RWPE2 (cell line): Measurements from ENCODE around the gene PPP2R2D.

Source experiments
- ATAC-seq: fragments of 200-7000 bp; cut with Tn5 transposase; 3 replicates; pipeline ENCODE4 v1.9.1; 2021; ENCODE audit warnings: low read depth
- DNase-seq: peaks from one replicate; pipeline ENCODE4 v3.0.0-alpha.2; 2020; ENCODE audit warnings: low spot score
- H3K27ac ChIP-seq: fragments of 450-650 bp; 2 replicates; pipeline ENCODE4 v1.5.1; 2017; ENCODE audit warnings: mild to moderate bottlenecking; ENCODE audit not compliant: poor library complexity, severe bottlenecking
- H3K27me3 ChIP-seq: fragments of 250-450 bp; sonication (Bioruptor Pico); 2 replicates; pipeline ENCODE4 v1.5.1; 2021; ENCODE audit warnings: mild to moderate bottlenecking, moderate library complexity; ENCODE audit not compliant: insufficient read depth, poor library complexity, severe bottlenecking
- H3K36me3 ChIP-seq: fragments of 250-450 bp; sonication (Bioruptor Pico); 2 replicates; pipeline ENCODE4 v1.5.1; 2020; ENCODE audit warnings: low read depth, mild to moderate bottlenecking, moderate library complexity
- H3K4me1 ChIP-seq: fragments of 250-450 bp; sonication (Bioruptor Pico); 2 replicates; pipeline ENCODE4 v1.5.1; 2021; ENCODE audit warnings: mild to moderate bottlenecking, moderate library complexity; ENCODE audit not compliant: insufficient read depth, poor library complexity, severe bottlenecking
- H3K4me3 ChIP-seq: fragments of 250-450 bp; sonication (Bioruptor Pico); 2 replicates; pipeline ENCODE4 v1.5.1; 2021; ENCODE audit warnings: mild to moderate bottlenecking, moderate library complexity; ENCODE audit not compliant: severe bottlenecking
- H3K9me3 ChIP-seq: fragments of 250-450 bp; sonication (Bioruptor Pico); 2 replicates; pipeline ENCODE4 v1.5.1; 2021; ENCODE audit warnings: mild to moderate bottlenecking, moderate library complexity; ENCODE audit not compliant: severe bottlenecking
- TF ChIP-seq, protein P1 (sequence below): fragments of 450-650 bp; IDR thresholded peaks from one replicate; pipeline ENCODE4 v1.5.1; 2017; ENCODE audit warnings: mild to moderate bottlenecking, moderate library complexity; ENCODE audit not compliant: poor library complexity, severe bottlenecking

The PPP2R2D gene

DNA sequence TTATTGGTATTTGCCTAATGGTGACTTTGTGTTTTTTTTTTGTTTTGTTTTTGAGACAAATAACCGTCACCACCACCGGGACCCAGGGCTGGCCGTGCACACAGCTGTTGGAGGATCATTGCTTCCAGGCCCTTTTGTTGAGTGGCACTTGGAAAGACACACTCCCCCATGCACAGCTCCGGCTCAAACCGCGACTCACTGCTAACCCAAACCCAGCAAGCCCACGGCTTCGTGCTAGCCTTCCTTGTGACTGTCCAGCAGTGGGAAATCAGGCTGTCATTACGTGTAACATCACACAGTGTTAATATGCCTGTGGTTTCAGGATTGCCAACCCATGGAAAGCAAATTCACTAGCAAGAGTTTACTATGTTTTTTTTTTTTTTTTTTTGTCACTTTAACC lies 63.5 kb downstream of the PPP2R2D start:
- H3K36me3 ChIP-seq, result peaks cover 38% of the 10 kb centered on the region
- no peak for DNase-seq
- no peaks in the 10 kb centered on the region for H3K27me3 ChIP-seq
- TF ChIP-seq, protein P1, sequence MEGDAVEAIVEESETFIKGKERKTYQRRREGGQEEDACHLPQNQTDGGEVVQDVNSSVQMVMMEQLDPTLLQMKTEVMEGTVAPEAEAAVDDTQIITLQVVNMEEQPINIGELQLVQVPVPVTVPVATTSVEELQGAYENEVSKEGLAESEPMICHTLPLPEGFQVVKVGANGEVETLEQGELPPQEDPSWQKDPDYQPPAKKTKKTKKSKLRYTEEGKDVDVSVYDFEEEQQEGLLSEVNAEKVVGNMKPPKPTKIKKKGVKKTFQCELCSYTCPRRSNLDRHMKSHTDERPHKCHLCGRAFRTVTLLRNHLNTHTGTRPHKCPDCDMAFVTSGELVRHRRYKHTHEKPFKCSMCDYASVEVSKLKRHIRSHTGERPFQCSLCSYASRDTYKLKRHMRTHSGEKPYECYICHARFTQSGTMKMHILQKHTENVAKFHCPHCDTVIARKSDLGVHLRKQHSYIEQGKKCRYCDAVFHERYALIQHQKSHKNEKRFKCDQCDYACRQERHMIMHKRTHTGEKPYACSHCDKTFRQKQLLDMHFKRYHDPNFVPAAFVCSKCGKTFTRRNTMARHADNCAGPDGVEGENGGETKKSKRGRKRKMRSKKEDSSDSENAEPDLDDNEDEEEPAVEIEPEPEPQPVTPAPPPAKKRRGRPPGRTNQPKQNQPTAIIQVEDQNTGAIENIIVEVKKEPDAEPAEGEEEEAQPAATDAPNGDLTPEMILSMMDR, result no peak
- no peaks in the 10 kb centered on the region for H3K9me3 ChIP-seq
- H3K4me3 ChIP-seq, result no peak overlapping the region
- H3K4me1 ChIP-seq, result no peaks in the 10 kb centered on the region
- ATAC-seq, result no peak
- H3K27ac ChIP-seq, result no peak overlapping the region

DNA sequence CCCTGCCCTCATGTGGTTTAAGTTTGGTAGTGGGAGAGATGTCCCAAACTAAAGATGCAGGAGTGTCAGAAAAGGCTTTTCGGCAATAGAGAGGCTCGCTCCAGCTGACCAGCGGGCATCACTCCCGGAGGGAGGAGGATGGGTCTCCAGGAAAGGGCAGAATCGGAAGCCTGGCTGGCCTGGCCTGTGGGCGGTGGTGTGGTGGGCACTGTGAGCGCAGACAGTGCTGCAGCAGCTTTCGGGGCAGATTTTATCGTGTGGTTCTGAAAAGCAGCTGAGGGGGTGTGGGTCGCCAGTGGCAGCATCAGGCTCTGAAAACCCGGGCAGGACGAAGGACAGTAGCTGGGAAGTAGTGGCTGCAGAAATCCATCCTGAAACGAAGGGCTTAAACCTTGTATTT lies 68.1 kb downstream of the PPP2R2D start:
- peaks cover 78% of the 10 kb centered on the region for H3K36me3 ChIP-seq

DNA sequence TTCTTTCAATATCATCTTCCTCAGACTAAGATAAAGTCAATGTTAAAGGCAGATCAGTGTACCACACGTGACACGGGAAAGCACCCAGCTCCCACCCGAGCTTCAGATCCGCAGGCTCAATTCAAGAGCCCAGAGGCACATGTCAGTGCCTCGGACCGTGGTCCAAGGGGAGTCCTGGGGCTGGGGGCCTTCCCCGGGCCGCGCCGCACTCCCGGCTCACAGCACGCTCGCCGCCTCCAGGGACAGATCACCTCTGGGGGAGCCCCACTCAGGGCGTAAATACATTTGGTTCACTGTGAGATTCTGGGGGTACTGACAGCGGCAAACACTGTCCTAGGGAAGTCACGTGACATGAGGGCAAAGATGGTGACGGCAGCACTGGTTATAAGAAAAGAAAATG lies 70.1 kb downstream of the PPP2R2D start:
- H3K36me3 ChIP-seq, result peaks cover 98% of the 10 kb centered on the region
- ATAC-seq (no peak), DNase-seq (no peak)
- TF ChIP-seq, protein P1, result no peak
- H3K9me3 ChIP-seq, result no peaks in the 10 kb centered on the region
- no peaks in the 10 kb centered on the region for H3K27me3 ChIP-seq
- no peak overlapping the region for H3K27ac ChIP-seq
- no peaks in the 10 kb centered on the region for H3K4me1 ChIP-seq
- H3K4me3 ChIP-seq, result no peak overlapping the region

More for the DNA sequence above, 68.1 kb downstream of the PPP2R2D start:
- Histone ChIP-seq H3K9me3 (no peaks in the 10 kb centered on the region), H3K4me1 (no peaks in the 10 kb centered on the region), H3K27me3 (no peaks in the 10 kb centered on the region), H3K4me3 (no peak overlapping the region), H3K27ac (no peak overlapping the region)
- ATAC-seq, result no peak
- peak; percentile 21 for DNase-seq
- TF ChIP-seq, protein P1, result no peak

DNA sequence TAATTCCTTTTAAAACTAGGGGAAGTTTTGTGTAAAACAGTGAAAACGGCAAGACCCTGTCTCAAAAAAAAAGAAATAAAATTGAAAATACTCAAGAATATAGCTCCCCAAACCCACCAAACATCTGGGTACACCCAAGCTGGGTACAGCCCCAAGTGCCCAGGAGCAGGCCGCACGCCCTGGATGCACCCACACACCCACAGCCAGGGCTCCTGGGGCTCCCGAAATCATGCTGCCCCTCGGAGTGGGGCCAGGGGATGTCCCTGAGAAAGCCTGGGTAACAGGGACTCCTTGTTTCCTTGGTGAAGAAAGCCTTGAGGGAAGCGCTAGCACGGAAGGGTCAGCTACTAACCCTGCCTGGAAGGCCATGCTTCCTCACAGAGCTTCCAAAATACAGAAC lies 70.8 kb downstream of the PPP2R2D start:
- DNase-seq (no peak), ATAC-seq (no peak)
- Histone ChIP-seq H3K9me3 (no peaks in the 10 kb centered on the region), H3K4me1 (no peaks in the 10 kb centered on the region), H3K4me3 (no peak overlapping the region), H3K27me3 (no peaks in the 10 kb centered on the region), H3K36me3 (peaks cover 96% of the 10 kb centered on the region), H3K27ac (no peak overlapping the region)
- TF ChIP-seq, protein P1, result no peak

DNA sequence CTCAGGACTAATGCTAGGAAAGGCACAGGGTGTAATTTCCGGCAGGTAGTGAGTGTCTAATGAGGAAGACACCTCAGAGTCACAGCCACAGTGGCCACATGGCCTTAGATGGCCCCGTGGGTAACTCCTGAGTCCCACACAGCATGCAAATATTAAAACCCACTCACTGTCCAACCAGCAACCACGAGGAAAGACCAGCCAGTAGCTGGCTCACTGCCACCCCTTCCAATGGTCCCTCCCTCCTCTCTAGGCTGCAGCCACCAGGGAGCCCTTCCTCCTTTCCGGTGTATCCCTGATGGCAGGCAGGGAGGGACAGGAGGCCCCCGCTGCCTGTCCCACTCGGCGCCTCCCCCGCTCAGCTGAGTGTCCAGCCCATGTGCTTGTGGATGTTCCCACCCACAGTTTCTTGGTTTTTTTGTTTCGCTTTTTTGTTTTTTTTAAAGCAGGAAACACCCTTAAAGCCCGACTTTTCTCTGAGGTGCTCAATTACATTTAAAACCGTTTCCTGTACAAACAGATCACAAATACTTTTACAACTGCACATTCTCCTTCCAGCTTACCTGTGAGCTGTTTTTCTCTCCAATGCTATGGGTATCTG lies 71.8 kb downstream of the PPP2R2D start:
- Histone ChIP-seq H3K4me3 (no peak overlapping the region), H3K27me3 (no peaks in the 10 kb centered on the region), H3K9me3 (no peaks in the 10 kb centered on the region), H3K27ac (peak overlapping the region; percentile 2), H3K36me3 (peaks cover 96% of the 10 kb centered on the region), H3K4me1 (no peaks in the 10 kb centered on the region)
- TF ChIP-seq, protein P1, result no peak
- ATAC-seq, result peak; percentile 23; the same call in 1 of the 3 replicates
- DNase-seq, result no peak
